ENCODE results near the gene MEX3D.

MEX3D gene

GRCh38 chr19:1566392-1567115, 1.6 kb downstream of the MEX3D start:
- no peak for TF ChIP-seq GABPA (IDR thresholded peaks at IDR 0.05; ENCODE audit: low read depth)
- TF ChIP-seq SPI1 (IDR thresholded peaks at IDR 0.05; ENCODE audit: borderline replicate concordance, low read depth), result no peak
- TF ChIP-seq, protein P1, sequence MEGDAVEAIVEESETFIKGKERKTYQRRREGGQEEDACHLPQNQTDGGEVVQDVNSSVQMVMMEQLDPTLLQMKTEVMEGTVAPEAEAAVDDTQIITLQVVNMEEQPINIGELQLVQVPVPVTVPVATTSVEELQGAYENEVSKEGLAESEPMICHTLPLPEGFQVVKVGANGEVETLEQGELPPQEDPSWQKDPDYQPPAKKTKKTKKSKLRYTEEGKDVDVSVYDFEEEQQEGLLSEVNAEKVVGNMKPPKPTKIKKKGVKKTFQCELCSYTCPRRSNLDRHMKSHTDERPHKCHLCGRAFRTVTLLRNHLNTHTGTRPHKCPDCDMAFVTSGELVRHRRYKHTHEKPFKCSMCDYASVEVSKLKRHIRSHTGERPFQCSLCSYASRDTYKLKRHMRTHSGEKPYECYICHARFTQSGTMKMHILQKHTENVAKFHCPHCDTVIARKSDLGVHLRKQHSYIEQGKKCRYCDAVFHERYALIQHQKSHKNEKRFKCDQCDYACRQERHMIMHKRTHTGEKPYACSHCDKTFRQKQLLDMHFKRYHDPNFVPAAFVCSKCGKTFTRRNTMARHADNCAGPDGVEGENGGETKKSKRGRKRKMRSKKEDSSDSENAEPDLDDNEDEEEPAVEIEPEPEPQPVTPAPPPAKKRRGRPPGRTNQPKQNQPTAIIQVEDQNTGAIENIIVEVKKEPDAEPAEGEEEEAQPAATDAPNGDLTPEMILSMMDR (IDR thresholded peaks at IDR 0.05; ENCODE audit: insufficient read depth, low read length), result no peak
- TF ChIP-seq, protein P2, sequence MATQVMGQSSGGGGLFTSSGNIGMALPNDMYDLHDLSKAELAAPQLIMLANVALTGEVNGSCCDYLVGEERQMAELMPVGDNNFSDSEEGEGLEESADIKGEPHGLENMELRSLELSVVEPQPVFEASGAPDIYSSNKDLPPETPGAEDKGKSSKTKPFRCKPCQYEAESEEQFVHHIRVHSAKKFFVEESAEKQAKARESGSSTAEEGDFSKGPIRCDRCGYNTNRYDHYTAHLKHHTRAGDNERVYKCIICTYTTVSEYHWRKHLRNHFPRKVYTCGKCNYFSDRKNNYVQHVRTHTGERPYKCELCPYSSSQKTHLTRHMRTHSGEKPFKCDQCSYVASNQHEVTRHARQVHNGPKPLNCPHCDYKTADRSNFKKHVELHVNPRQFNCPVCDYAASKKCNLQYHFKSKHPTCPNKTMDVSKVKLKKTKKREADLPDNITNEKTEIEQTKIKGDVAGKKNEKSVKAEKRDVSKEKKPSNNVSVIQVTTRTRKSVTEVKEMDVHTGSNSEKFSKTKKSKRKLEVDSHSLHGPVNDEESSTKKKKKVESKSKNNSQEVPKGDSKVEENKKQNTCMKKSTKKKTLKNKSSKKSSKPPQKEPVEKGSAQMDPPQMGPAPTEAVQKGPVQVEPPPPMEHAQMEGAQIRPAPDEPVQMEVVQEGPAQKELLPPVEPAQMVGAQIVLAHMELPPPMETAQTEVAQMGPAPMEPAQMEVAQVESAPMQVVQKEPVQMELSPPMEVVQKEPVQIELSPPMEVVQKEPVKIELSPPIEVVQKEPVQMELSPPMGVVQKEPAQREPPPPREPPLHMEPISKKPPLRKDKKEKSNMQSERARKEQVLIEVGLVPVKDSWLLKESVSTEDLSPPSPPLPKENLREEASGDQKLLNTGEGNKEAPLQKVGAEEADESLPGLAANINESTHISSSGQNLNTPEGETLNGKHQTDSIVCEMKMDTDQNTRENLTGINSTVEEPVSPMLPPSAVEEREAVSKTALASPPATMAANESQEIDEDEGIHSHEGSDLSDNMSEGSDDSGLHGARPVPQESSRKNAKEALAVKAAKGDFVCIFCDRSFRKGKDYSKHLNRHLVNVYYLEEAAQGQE (IDR thresholded peaks at IDR 0.05; ENCODE audit: insufficient replicate concordance, low read depth), result no peak
- TF ChIP-seq POLR2AphosphoS5 (IDR thresholded peaks at IDR 0.05; ENCODE audit: low read depth), result no peak
- DNase-seq (ENCODE audit: low read depth in 1 of 2, low spot score in 1 of 2), result no peak
- Histone ChIP-seq H3K4me3 (replicated peaks; ENCODE audit: insufficient read depth, low read length) (no peak overlapping the region), H3K27me3 (ENCODE audit: insufficient read depth, poor library complexity, severe bottlenecking) (no peaks in the 10 kb centered on the region), H3K27ac (replicated peaks) (no peak overlapping the region)

DNA sequence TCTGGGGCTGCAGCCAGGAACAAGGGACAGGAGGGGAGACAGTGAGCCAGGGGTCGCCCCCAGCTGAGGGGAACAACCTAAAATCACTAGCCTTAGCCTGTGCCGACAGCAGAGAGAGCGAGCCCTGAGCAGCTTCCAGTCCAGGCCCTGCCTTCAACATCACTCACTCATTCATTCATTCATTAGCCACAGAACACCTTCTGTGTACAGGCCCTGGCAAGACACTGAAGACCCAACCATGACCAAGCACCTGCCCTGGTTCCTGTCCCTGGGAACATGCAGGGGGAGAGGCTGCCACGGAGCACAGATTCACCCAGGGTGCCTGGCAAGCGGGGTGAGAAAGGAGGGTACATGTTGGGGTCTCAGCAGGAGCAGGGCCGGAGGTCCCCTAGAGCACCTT, 4.9 kb downstream of the MEX3D start:
- DNase-seq (ENCODE audit: low read depth in 1 of 2, low spot score in 1 of 2), result no peak
- Histone ChIP-seq H3K27ac (replicated peaks) (no peak overlapping the region), H3K4me3 (replicated peaks; ENCODE audit: insufficient read depth, low read length) (no peak overlapping the region), H3K27me3 (ENCODE audit: insufficient read depth, poor library complexity, severe bottlenecking) (no peaks in the 10 kb centered on the region)
- TF ChIP-seq, protein P1 (IDR thresholded peaks at IDR 0.05; ENCODE audit: insufficient read depth, low read length), result no peak
- TF ChIP-seq POLR2AphosphoS5 (IDR thresholded peaks at IDR 0.05; ENCODE audit: low read depth) (no peak), GABPA (IDR thresholded peaks at IDR 0.05; ENCODE audit: low read depth) (no peak)
- TF ChIP-seq, protein P2 (IDR thresholded peaks at IDR 0.05; ENCODE audit: insufficient replicate concordance, low read depth), result no peak

GRCh38 chr19:1561236-1561842, 6.8 kb downstream of the MEX3D start:
- Histone ChIP-seq H3K27me3 (ENCODE audit: insufficient read depth, poor library complexity, severe bottlenecking) (no peaks in the 10 kb centered on the region), H3K27ac (replicated peaks) (no peak overlapping the region), H3K4me3 (replicated peaks; ENCODE audit: insufficient read depth, low read length) (no peak overlapping the region)
- no peak for DNase-seq (ENCODE audit: low read depth in 1 of 2, low spot score in 1 of 2)
- no peak for TF ChIP-seq SPI1 (IDR thresholded peaks at IDR 0.05; ENCODE audit: borderline replicate concordance, low read depth)
- TF ChIP-seq, protein P2 (IDR thresholded peaks at IDR 0.05; ENCODE audit: insufficient replicate concordance, low read depth), result no peak
- TF ChIP-seq, protein P1 (IDR thresholded peaks at IDR 0.05; ENCODE audit: insufficient read depth, low read length), result no peak
- TF ChIP-seq POLR2AphosphoS5 (IDR thresholded peaks at IDR 0.05; ENCODE audit: low read depth), result no peak
- TF ChIP-seq GABPA (IDR thresholded peaks at IDR 0.05; ENCODE audit: low read depth), result no peak
